DND-41 (cell line): ENCODE results near the gene CENPI.
"Not testable (repeated sequence)": the region's sequence is repeated elsewhere in the genome, so short reads cannot be mapped to it uniquely, and the experiment has no call there.

ENCODE experiments used
- ATAC-seq: fragments of 200-7000 bp; cut with Tn5 transposase; 3 replicates; pipeline ENCODE4 v1.9.1; 2021; ENCODE audit warnings: low read depth; ENCODE audit not compliant: insufficient read depth
- DNase-seq: peaks from one replicate; pipeline ENCODE4 v3.0.0-alpha.2; 2020
- H2AFZ ChIP-seq: 2 replicates; pipeline ENCODE4 v1.6.0; 2012; ENCODE audit warnings: low read depth, low read length
- H3K27ac ChIP-seq: 2 replicates; pipeline ENCODE4 v1.5.1; 2012; ENCODE audit warnings: low read length, inconsistent platforms
- H3K27me3 ChIP-seq: fragments of 200-600 bp; sonication (generic); 2 replicates; pipeline ENCODE4 v1.6.0; 2012; ENCODE audit warnings: low read length, mild to moderate bottlenecking, inconsistent platforms; ENCODE audit not compliant: insufficient read depth, poor library complexity
- H3K36me3 ChIP-seq: 2 replicates; pipeline ENCODE4 v1.5.1; 2012; ENCODE audit warnings: low read length, inconsistent platforms; ENCODE audit not compliant: insufficient read depth
- H3K4me1 ChIP-seq: 2 replicates; pipeline ENCODE4 v1.5.1; 2012; ENCODE audit warnings: mild to moderate bottlenecking, low read length; ENCODE audit not compliant: insufficient read depth
- H3K4me2 ChIP-seq: 2 replicates; pipeline ENCODE4 v1.6.0; 2012; ENCODE audit warnings: mild to moderate bottlenecking, moderate library complexity, low read length, inconsistent platforms; ENCODE audit not compliant: insufficient read depth
- H3K4me3 ChIP-seq, 2 experiments: fragments of 200-600 bp in 1 of 2; shearing (Covaris generic) in 1 of 2; 2 replicates each; pipeline ENCODE4 v1.5.1; 2012 to 2016; ENCODE audit warnings: inconsistent platforms in 2 of 2, low read length in 2 of 2, mild to moderate bottlenecking in 2 of 2, low read depth in 1 of 2, moderate library complexity in 1 of 2
- H3K79me2 ChIP-seq: 2 replicates; pipeline ENCODE4 v1.6.0; 2012; ENCODE audit warnings: low read length, inconsistent platforms; ENCODE audit not compliant: insufficient read depth
- H3K9ac ChIP-seq: 2 replicates; pipeline ENCODE4 v1.6.0; 2012; ENCODE audit warnings: low read depth, mild to moderate bottlenecking, inconsistent platforms, low read length, moderate library complexity
- H3K9me3 ChIP-seq: 2 replicates; pipeline ENCODE4 v1.5.1; 2012; ENCODE audit warnings: low read length, moderate library complexity, mild to moderate bottlenecking, inconsistent platforms; ENCODE audit not compliant: insufficient read depth, severe bottlenecking
- H4K20me1 ChIP-seq: 2 replicates; pipeline ENCODE4 v1.6.0; 2012; ENCODE audit warnings: low read length; ENCODE audit not compliant: insufficient read depth
- CTCF ChIP-seq: IDR thresholded peaks from 2 replicates; pipeline ENCODE4 v1.5.1; 2012; ENCODE audit warnings: borderline replicate concordance, low read length, moderate library complexity, mild to moderate bottlenecking; ENCODE audit not compliant: poor library complexity, severe bottlenecking; ENCODE audit errors: extremely low read depth
- EZH2 ChIP-seq: IDR thresholded peaks from 3 replicates; pipeline ENCODE4 v1.6.1; 2012; ENCODE audit warnings: borderline replicate concordance, low read depth, mild to moderate bottlenecking, moderate library complexity, low read length, inconsistent platforms; ENCODE audit not compliant: severe bottlenecking

Gene CENPI

DNA sequence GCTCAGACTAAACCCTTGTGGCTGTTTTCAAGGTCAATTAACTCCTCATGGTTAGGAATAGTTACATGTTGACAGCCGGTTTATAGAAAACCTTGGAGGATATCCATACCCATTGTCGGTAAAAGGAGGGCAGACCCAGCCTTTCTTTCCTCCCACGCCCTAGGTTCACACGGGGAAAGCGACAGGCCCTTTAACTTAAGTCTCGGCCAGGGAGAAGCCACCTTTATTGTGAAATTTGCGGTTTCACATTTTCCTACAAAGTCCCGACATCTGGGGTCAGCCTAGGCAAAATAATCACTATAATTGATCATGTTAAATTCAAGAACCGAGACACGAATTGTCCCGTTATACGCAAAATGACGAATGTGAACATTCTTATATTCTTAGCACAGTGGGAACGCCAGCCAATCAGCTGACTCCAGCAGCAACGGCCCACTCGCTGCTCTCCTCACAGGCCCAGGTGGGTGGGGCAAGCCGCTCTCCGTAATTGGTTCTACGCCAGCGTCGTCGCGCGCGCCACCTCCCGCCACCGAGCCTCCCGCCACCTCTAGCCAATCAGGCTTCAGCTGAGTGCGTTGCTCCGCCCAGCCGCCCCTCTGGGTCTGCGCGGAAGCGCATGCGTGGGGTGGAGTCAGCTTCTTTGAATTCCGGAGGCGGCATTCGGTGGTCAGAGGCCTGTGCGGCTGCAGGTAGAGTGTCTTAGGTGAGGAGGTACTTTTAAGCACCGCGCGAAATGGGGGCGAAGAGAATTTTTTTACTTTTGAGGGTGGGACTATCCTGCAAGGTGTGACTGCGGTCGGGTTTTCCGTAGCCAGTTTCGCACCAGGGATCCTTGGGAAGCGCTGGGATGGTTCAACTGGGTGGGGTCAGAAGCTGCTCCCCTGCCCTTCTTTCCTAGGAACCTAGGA lies at the start of gene CENPI:
Gene CENPI (plus strand): TSS at position 659 of the 908 bp plus-strand sequence. CDS start 2,867 bp downstream, outside the sequence.
- TF ChIP-seq CTCF, result no peak
- no peak for TF ChIP-seq EZH2
- H3K27me3 ChIP-seq, result no peaks in the 10 kb centered on the region
- peaks cover 26% of the 10 kb centered on the region; the same call in 1 of the 2 replicates for H3K36me3 ChIP-seq
- H3K4me1 ChIP-seq, result peaks cover 32% of the 10 kb centered on the region
- no peaks in the 10 kb centered on the region for H3K9me3 ChIP-seq
- ATAC-seq (peak; percentile 99), DNase-seq (peak; percentile 95)
- no peaks in the 10 kb centered on the region for H4K20me1 ChIP-seq
- H3K9ac ChIP-seq, result peak within 1 kb of the TSS; percentile 66
- peaks cover 32% of the 10 kb centered on the region for H3K79me2 ChIP-seq
- peak within 1 kb of the TSS; percentile 86 for H3K27ac ChIP-seq
- peak within 1 kb of the TSS; percentile 45 to 68 for H3K4me3 ChIP-seq
- peak within 1 kb of the TSS; percentile 68 for H2AFZ ChIP-seq
- H3K4me2 ChIP-seq, result peak within 1 kb of the TSS; percentile 90

GRCh38 chrX:101051153-101051548 lies 46.9 kb upstream of the CENPI start:
- Histone ChIP-seq H2AFZ (peak overlapping the region; percentile 92), H3K4me1 (peaks cover 26% of the 10 kb centered on the region), H4K20me1 (no peaks in the 10 kb centered on the region), H3K9me3 (no peaks in the 10 kb centered on the region), H3K36me3 (peaks cover 3% of the 10 kb centered on the region; the same call in 1 of the 2 replicates), H3K9ac (peak overlapping the region; percentile 93), H3K4me2 (peak overlapping the region; percentile 96), H3K4me3 (peak overlapping the region; percentile 73 to 99), H3K27me3 (no peaks in the 10 kb centered on the region), H3K27ac (peak overlapping the region; percentile 97), H3K79me2 (peaks cover 27% of the 10 kb centered on the region)
- TF ChIP-seq EZH2, result no peak
- TF ChIP-seq CTCF, result no peak
- no peak; the same call in 1 of the 3 replicates for ATAC-seq
- DNase-seq, result no peak

DNA sequence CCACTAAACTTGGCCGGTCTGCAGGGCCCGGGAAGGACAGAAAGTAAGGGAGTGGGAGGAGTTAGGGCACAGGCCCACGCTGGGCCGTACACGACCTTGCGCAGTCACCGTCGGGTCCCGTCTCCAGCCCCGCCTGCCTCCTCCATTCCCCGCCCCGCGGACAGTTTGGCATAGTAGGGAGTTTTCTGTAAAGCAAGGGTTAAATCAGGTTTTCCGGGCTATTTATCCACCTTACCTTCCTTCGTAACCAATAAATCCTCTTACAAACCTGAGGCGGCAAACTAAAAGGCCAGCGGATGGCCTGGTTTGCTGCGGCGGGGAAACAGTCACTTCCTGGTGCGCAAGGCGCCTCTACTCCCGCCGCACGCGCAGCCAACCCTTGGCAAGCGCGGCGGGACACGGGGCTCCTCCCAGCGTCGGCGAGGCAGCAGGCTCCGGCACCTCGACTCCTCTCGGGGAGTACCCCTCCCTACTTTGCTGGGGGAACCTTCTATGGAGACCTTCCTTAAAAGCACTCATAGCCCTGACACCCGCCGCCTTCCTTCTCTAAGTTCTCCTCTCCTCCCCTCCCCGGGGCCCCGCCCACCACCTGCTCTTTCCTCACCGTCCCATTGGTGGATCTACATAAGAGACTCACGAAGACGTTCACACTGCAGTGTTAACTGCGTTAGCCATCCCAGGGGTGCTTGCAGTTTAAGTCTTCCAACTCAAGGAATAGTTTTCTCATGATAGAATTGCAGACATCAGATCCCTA lies 46.3 kb upstream of the CENPI start, which contains the start of gene TRMT2B:
Gene TRMT2B (minus strand): TSS at position 563 of the 754 bp plus-strand sequence. CDS start 9,822 bp downstream, outside the sequence.
- Histone ChIP-seq H2AFZ (peak within 1 kb of the TSS; percentile 92), H4K20me1 (no peaks in the 10 kb centered on the region), H3K9ac (peak within 1 kb of the TSS; percentile 93), H3K36me3 (peaks cover 3% of the 10 kb centered on the region; the same call in 1 of the 2 replicates), H3K27ac (peak within 1 kb of the TSS; percentile 97), H3K9me3 (no peaks in the 10 kb centered on the region), H3K27me3 (no peaks in the 10 kb centered on the region), H3K79me2 (peaks cover 24% of the 10 kb centered on the region), H3K4me2 (peak within 1 kb of the TSS; percentile 96), H3K4me1 (peaks cover 26% of the 10 kb centered on the region), H3K4me3 (peak within 1 kb of the TSS; percentile 73 to 99)
- DNase-seq (peak; percentile 86), ATAC-seq (peak; percentile 88)
- TF ChIP-seq EZH2 (no peak), CTCF (no peak)

GRCh38 chrX:101056551-101056950 lies 41.5 kb upstream of the CENPI start:
- H4K20me1 ChIP-seq, H3K4me2 ChIP-seq, DNase-seq, H3K9me3 ChIP-seq, H2AFZ ChIP-seq, ATAC-seq, H3K36me3 ChIP-seq, H3K27me3 ChIP-seq, H3K4me3 ChIP-seq, H3K27ac ChIP-seq, H3K9ac ChIP-seq, H3K4me1 ChIP-seq, H3K79me2 ChIP-seq: not testable (repeated sequence)
